ENCODE data around the gene ZNF652. TPM values are rescaled to one million over a fixed set of nuclear protein-coding genes. Genes with fewer than 3 reads are reported as not detected.

ZNF652 gene
- total and polyA plus RNA-seq, 3 donors from 2014 or later = 32.3 to 62.3 (median 51.2) TPM

DNA sequence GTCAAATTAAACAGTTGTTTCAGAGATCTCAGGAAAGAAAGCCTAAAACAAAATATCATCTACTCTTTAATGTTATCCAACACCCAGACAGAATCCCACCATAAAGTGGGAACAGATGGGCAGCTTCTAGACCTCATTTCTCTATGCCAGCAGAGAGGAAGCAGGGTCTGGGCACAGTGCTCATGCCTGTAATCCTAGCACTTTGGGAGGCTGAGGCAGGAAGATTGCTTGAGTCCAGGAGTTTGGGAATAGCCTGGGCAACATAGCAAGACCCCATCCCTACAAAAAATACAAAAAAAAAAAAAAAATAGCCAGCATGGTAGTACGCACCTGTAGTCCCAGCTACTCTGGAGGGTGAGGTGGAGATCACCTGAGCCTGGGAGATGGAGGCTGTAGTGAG, 13.5 kb upstream of the ZNF652 start:
- intact Hi-C loops (cut with DNase I; ENCODE audit: low total_unique reads) = no loop called here

DNA sequence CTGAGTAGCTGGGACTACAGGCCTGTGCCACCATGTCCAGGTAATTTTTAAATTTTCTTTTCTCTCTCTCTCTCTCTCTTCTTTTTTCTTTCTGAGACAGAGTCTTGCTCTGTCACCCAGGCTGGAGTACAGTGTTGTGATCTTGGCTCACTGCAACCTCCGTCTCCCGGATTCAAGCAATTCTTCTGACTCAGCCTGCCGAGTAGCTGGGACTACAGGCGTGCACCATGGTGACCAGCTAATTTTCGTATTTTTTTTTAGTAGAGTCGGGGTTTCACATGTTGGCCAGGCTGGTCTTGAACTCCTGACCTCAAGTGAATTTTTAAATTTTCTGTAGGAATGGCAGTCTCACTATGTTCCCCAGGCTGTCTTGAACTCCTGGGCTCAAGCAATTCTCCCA, 11.1 kb upstream of the ZNF652 start:
- Histone ChIP-seq H3K9me3 (no peaks in the 10 kb centered on the region), H3K27ac (no peak overlapping the region), H3K4me1 (no peaks in the 10 kb centered on the region), H3K4me3 (no peak overlapping the region), H3K27me3 (no peaks in the 10 kb centered on the region), H3K36me3 (ENCODE audit: low read depth, missing control alignments) (no peaks in the 10 kb centered on the region)
- TF ChIP-seq, protein P1, sequence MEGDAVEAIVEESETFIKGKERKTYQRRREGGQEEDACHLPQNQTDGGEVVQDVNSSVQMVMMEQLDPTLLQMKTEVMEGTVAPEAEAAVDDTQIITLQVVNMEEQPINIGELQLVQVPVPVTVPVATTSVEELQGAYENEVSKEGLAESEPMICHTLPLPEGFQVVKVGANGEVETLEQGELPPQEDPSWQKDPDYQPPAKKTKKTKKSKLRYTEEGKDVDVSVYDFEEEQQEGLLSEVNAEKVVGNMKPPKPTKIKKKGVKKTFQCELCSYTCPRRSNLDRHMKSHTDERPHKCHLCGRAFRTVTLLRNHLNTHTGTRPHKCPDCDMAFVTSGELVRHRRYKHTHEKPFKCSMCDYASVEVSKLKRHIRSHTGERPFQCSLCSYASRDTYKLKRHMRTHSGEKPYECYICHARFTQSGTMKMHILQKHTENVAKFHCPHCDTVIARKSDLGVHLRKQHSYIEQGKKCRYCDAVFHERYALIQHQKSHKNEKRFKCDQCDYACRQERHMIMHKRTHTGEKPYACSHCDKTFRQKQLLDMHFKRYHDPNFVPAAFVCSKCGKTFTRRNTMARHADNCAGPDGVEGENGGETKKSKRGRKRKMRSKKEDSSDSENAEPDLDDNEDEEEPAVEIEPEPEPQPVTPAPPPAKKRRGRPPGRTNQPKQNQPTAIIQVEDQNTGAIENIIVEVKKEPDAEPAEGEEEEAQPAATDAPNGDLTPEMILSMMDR (IDR thresholded peaks at IDR 0.05) = no peak
- no peak for TF ChIP-seq POLR2A (IDR thresholded peaks at IDR 0.05)
- intact Hi-C loops (cut with DNase I; ENCODE audit: low total_unique reads) = no loop called here
- WGBS, 2 donors = 90 to 95% methylated on average over 6 of the region's 6 CpGs
- no peak for DNase-seq

More for the DNA sequence above, 13.5 kb upstream of the ZNF652 start:
- Histone ChIP-seq H3K27ac (no peak overlapping the region), H3K9me3 (no peaks in the 10 kb centered on the region), H3K36me3 (ENCODE audit: low read depth, missing control alignments) (no peaks in the 10 kb centered on the region), H3K4me3 (no peak overlapping the region), H3K27me3 (no peaks in the 10 kb centered on the region), H3K4me1 (no peaks in the 10 kb centered on the region)
- TF ChIP-seq POLR2A (IDR thresholded peaks at IDR 0.05) = no peak
- TF ChIP-seq, protein P1 (IDR thresholded peaks at IDR 0.05) = no peak
- no peak for DNase-seq
- 90 to 94% methylated on average over 1 of the region's 1 CpG for WGBS, 2 donors

DNA sequence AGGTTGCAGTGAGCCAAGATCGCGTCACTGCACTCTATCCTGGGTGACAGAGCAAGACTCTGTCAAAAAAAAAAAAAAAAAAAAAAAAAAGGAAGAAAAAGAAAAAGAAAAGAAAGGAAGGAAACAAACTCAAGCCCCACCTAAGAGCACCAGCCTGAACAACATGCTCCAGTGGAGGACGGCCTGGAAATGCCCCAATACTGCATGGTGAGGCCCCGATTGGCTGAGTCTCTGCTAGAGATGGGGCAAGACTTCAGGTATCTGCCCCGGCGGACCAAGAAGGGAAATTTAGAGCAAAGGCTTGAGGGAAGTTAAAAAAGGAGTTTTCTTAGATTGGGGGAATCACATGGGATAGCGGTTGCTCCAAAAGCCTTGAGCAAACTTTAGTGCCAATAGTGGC, 10.4 kb upstream of the ZNF652 start:
- TF ChIP-seq, protein P1 (IDR thresholded peaks at IDR 0.05) = no peak
- no peak for TF ChIP-seq POLR2A (IDR thresholded peaks at IDR 0.05)
- H3K36me3 ChIP-seq (ENCODE audit: low read depth, missing control alignments) = no peaks in the 10 kb centered on the region
- DNase-seq = no peak
- H3K27me3 ChIP-seq = no peaks in the 10 kb centered on the region
- no peak overlapping the region for H3K4me3 ChIP-seq
- WGBS, 2 donors = 80% methylated on average over 7 of the region's 7 CpGs
- H3K4me1 ChIP-seq = no peaks in the 10 kb centered on the region
- no peaks in the 10 kb centered on the region for H3K9me3 ChIP-seq
- no peak overlapping the region for H3K27ac ChIP-seq
- intact Hi-C loops (cut with DNase I; ENCODE audit: low total_unique reads) = no loop called here

DNA sequence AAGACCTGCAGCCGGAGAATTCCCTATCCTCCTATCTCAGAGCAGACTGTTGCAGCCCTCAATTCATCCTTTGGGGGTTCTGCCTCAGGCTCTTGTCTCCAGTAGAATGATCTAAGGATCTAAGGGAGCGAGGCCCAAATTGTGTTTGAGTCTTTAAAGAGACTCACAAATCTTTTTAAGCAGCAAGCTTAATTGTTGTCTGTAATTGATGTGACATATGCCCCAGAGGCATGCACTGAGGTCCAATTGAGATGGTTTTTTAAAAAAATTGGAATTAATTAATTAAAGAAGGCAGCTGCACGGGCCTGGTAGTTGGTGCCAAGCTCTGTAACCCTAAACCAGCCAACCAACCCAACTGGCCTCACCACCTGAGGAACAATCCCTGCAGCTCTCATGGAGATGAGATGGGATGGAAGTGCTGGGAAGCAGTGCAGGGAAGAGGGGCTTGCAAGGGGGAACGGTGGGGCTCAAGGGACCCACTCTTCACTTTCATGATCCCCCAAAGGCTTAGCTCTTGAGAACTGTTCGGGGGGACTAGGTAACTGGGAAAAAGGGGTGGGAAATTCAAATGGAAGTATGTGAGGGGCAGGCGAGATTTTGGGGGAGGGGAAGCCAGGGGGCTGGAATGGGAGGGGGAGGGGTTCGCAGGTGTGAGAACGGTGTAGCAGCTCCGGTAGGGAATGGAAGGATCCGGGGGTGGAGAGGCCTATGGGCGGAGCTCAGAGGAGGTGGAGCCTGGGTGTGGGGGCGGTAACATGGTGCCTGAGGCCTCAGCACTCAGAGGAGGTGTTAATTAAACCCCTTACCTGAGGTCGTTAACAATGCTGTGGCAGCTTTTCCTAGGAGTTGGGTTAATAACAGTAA, 9.2 kb upstream of the ZNF652 start:
- no peak for TF ChIP-seq POLR2A (IDR thresholded peaks at IDR 0.05)
- TF ChIP-seq, protein P1 (IDR thresholded peaks at IDR 0.05) = no peak
- WGBS, 2 donors = 37 to 53% methylated on average over 13 of the region's 13 CpGs
- no peaks in the 10 kb centered on the region for H3K9me3 ChIP-seq

DNA sequence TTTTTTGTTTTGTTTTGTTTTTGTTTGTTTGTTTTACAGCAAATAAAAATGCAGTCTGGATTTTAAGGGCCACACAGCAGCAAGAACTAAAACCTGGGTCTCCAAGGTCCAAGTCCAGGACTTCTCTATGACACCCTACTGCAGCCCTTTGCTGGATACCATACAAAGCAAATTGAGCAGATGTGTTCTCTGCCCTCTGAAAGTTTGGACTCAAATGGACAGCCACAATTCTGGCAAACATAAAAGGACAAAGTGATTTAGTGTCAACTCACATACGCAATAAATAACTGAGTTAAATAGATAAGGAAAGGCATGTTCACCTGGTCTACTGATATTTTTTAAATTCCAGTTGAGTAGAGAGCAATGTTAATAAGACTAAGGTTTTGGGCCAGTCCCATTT, 7.7 kb upstream of the ZNF652 start:
- Histone ChIP-seq H3K27ac (no peak overlapping the region), H3K4me3 (no peak overlapping the region), H3K9me3 (no peaks in the 10 kb centered on the region), H3K27me3 (no peaks in the 10 kb centered on the region), H3K4me1 (no peaks in the 10 kb centered on the region), H3K36me3 (ENCODE audit: low read depth, missing control alignments) (no peaks in the 10 kb centered on the region)
- intact Hi-C loops (cut with DNase I; ENCODE audit: low total_unique reads) = no loop called here
- 95 to 96% methylated on average over 1 of the region's 1 CpG for WGBS, 2 donors
- TF ChIP-seq, protein P1 (IDR thresholded peaks at IDR 0.05) = no peak
- no peak for TF ChIP-seq POLR2A (IDR thresholded peaks at IDR 0.05)
- no peak for DNase-seq

More for the DNA sequence above, 9.2 kb upstream of the ZNF652 start:
- H3K27me3 ChIP-seq = no peaks in the 10 kb centered on the region
- H3K36me3 ChIP-seq (ENCODE audit: low read depth, missing control alignments) = no peaks in the 10 kb centered on the region
- no peak overlapping the region for H3K27ac ChIP-seq
- no peak overlapping the region for H3K4me3 ChIP-seq
- intact Hi-C loops (cut with DNase I; ENCODE audit: low total_unique reads) = no loop called here
- no peaks in the 10 kb centered on the region for H3K4me1 ChIP-seq
- DNase-seq = peak; percentile 17
